Fibroblast of pulmonary artery (primary cell): ENCODE results near the gene SASH1.
"Not testable (repeated sequence)": the region's sequence is repeated elsewhere in the genome, so short reads cannot be mapped to it uniquely, and the experiment has no call there.

Experiments used
- DNase-seq: peaks from one replicate; pipeline ENCODE4 v3.0.0-alpha.2; 2010; ENCODE audit warnings: low read depth
- H3K4me3 ChIP-seq: replicated peaks from 2 replicates; pipeline ENCODE4 v1.5.1; 2011; ENCODE audit warnings: low read depth, mild to moderate bottlenecking, control low read depth, low read length, moderate library complexity
- TF ChIP-seq, protein P1 (sequence below): IDR thresholded peaks from 2 replicates; pipeline ENCODE4 v1.5.1; 2011; ENCODE audit warnings: mild to moderate bottlenecking, control low read depth, low read length, inconsistent platforms; ENCODE audit errors: missing control alignments

SASH1 gene

DNA sequence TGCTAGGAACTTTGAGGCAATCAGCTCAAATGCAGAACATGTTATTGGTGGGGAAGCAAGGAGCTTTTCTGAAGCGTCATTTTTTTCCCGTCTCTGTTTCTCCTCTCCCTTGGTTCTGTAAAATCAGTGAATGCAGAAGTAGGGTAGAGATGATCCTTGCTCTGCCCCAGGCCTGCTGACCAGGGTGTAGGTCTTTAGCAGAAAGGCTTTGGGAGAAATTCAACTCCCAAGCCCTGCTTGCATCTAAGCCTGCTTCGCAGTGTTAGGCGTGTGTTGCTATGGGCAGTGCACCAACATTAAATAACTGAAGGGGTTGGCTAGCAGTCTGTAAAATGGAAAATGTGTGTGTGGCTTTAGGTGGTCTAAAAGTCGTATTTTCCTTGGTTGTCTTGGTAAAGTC is 45.9 kb downstream of the SASH1 start:
- TF ChIP-seq, protein P1, sequence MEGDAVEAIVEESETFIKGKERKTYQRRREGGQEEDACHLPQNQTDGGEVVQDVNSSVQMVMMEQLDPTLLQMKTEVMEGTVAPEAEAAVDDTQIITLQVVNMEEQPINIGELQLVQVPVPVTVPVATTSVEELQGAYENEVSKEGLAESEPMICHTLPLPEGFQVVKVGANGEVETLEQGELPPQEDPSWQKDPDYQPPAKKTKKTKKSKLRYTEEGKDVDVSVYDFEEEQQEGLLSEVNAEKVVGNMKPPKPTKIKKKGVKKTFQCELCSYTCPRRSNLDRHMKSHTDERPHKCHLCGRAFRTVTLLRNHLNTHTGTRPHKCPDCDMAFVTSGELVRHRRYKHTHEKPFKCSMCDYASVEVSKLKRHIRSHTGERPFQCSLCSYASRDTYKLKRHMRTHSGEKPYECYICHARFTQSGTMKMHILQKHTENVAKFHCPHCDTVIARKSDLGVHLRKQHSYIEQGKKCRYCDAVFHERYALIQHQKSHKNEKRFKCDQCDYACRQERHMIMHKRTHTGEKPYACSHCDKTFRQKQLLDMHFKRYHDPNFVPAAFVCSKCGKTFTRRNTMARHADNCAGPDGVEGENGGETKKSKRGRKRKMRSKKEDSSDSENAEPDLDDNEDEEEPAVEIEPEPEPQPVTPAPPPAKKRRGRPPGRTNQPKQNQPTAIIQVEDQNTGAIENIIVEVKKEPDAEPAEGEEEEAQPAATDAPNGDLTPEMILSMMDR = no peak

DNA sequence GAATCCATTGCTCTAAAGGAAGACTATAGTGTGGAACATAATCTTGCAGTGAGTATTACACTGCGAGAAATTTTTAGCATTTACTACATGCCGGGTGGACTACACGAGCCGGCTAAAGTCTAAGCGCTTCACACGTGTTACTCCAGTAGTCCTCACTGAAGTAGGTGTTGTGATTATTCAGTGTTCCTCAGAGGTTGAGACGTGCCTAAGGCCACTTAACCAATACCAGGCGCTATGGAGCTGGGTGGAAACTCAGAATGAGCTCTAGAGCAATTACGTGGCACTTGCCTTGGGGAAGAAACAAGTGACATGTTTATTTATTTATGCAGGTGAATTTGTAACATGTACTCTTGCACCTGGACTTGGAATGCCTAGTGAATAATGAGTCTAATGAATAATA is 46.4 kb downstream of the SASH1 start:
- TF ChIP-seq, protein P1 = no peak
- H3K4me3 ChIP-seq = no peak overlapping the region
- DNase-seq = no peak

More for the DNA sequence above, 45.9 kb downstream of the SASH1 start:
- no peak overlapping the region for H3K4me3 ChIP-seq
- no peak for DNase-seq

DNA sequence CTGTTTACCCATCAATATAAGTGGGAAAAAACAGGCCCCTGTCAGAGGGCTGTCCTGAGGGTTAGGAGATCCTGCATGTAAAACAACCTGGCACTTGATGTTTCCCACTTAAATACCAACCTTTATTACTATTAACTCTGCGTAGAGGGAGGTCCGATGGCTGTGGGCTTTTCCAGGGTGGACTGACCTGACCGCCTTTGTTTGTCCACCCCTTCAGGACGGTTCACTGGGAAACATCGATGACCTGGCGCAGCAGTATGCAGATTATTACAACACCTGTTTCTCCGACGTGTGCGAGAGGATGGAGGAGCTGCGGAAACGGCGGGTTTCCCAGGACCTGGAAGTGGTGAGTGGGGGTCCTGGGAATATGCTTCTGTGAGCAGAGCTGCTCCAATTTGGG is 47.3 kb downstream of the SASH1 start:
- DNase-seq = no peak
- no peak overlapping the region for H3K4me3 ChIP-seq
- TF ChIP-seq, protein P1 = no peak

DNA sequence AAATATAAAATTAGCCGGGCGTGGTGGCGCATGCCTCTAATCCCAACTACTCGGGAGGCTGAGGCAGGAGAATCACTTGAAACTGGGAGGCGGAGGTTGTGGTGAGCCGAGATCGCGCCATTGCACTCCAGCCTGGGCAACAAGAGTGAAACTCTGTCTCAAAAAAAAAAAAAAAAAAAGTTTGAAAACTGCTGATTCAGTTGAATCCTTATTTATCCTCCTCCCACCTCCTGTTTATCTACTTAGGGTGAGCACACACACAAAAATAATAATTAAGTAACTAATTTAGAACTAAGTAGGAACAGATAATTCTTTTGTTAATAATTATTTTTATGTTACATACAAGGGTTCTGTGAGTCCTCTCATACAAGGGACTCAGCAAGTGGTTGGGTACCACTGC is 49.5 kb downstream of the SASH1 start:
- not testable (repeated sequence) for H3K4me3 ChIP-seq, DNase-seq

DNA sequence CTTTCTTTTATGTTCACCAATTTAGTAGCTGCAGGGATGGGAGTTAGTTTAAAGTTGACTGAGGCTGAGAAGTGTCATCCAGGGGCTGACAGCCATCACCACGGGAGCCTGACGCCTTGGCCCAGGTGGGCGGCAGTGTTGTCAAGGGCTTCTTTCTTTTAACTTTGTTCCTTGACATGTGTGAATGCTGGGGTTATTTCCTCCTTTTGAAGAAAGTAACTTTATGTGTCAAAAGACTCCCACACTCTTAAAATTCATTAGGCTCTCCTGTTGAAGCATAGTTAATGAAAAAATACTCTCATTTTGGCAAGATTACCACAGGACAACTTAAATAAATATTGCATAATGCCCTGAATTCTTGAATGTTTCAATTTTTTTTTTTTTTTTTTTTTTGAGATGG is 50.0 kb downstream of the SASH1 start:
- H3K4me3 ChIP-seq = no peak overlapping the region
- no peak for DNase-seq
- TF ChIP-seq, protein P1 = no peak

DNA sequence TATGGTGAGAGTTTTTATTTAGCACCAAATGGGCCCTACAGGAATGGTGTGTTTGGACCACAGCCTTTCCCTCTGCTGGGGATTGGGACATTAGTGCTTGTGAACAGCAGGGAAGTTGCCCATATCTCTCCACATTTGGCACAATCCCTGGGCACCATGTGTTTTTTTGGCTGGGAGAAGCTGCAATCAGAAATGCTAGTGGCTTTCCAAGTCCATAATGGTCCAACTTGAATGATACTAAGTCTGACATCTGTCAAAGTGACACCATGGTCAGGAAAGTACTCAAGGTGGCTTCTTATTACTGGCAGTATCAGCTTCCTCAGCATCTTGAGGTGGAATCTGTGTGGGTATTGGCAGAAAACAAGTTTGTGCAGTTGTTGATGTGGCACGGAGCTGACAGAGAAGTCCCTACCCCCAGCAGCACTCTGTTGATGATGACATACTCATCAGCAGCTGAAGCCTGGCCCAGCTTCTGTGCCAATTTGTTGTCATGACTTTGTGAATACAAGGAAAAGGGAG is 53.0 kb downstream of the SASH1 start:
- TF ChIP-seq, protein P1 = no peak
- no peak overlapping the region for H3K4me3 ChIP-seq
- DNase-seq = no peak

DNA sequence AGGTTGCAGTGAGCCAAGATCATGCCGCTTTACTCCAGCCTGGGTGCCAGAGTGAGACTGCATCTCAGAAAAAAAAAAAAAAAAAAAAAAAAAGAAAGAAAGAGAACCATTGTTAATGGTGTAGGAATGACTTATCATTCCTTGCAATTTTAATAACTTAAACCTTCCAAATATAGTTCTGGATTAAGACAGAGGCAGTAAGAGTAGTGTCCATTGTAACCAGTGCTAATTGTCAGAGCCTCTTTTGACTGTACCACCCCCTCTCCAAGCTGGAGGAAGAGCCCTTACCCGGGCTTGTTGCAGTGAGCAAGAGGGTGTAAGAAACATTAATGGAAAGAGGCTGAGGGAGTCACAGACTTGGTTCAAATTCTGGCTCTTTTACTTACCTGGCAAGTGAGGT is 53.8 kb downstream of the SASH1 start:
- H3K4me3 ChIP-seq = no peak overlapping the region
- TF ChIP-seq, protein P1 = no peak
- no peak for DNase-seq
